Activated CD8-positive, alpha-beta memory T cell treated with anti-CD3 and anti-CD28 coated beads for 1 hour (primary cell): ENCODE data around the gene PSMD2.
"Not testable (repeated sequence)": the region's sequence is repeated elsewhere in the genome, so short reads cannot be mapped to it uniquely, and the experiment has no call there.

Experiments
- DNase-seq, 2 donors: peaks; one replicate each; pipeline ENCODE4 v3.0.0-alpha.2; 2020; ENCODE audit warnings: low read depth in 1 of 2; ENCODE audit errors: extremely low read depth in 1 of 2

The PSMD2 gene

DNA sequence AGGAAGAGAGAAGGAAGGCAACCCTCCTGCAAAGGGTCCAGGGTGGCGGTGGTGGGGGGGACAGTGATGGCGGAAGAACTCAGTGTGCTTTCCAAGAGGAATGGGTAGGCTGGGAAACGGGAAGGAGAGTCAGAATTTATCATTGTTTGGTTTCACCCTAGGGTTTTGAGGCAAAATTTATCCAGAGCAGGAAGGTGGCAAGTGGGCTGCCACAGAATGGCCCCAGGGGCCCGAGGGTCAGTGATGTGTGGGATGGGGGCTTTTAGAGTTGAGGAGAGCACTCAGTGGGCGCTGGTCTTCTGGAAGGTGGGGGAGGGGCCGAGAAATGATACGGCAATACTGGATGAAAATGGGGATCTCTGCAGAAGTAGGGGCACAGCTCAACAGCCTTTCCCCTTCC, 38.9 kb downstream of the PSMD2 start:
- no peak for DNase-seq

DNA sequence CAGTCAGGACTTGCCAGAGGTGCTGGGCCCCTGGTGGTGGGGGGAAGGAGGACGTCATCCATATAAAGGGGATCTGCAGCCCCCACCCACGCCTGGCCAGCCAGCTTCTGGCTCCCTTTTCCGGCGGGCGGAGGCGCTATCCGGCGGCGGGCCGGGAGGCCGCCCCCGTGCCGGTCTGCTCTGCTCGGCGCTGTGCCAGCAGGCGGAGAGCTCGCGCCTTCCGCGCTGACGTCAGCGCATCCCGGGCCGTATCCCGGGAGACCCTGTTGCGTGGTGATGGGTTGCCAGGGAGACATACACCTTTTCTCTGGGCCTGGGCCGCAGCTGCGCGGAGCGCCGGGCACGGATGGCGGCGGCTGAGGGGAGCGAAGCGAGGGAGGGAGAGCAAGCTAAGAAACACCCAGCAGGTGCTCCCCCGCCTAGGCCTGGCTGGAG, 39.5 kb downstream of the PSMD2 start:
- DNase-seq = no peak

DNA sequence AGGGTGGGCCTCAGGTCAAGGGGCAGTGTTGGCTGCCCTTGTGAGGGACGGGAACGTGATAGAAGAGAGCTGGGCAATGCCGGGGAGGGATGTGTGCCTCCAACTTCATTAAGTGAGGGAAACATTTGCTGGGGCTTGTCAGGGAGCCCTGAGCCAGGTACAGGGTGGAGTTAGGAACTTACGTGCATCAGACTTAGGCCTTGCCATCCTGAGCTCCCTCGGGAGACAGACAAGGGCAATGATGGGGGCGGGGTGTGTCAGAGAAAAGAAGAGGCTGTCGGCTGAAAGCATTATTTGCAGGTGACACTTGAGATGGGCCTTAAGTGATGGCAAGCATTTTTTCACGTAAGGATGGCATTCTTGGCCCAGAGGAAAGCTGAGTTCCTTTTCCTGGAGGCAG, 40.0 kb downstream of the PSMD2 start:
- DNase-seq = no peak

DNA sequence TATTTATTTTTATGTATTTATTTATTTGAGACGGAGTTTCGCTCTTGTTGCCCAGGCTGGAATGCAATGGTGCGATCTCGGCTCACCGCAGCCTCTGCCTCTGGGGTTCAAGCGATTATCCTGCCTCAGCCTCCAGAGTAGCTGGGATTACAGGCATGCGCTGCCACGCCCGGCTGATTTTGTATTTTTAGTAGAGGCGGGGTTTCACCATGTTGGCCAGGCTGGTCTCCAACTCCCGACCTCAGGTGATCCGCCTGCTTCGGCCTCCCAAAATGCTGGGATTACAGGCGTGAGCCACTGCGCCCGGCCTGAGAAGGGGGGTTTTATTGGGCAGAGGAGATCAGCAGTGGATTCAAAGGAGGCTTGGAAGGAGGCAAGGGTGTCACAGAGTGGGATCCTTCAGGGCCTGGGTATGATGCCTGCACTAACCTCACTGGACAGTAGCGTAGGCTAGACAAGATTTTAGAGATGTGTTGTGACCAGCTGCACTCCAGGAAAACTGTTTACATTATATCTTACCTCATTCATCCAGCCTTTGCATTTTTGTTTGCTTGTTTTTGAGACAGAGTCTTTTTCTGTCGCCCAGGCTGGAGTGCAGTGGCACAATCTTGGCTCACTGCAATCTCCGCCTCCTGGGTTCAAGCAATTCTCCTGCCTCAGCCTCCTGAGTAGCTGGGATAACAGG, 40.6 kb downstream of the PSMD2 start:
- not testable (repeated sequence) for DNase-seq

DNA sequence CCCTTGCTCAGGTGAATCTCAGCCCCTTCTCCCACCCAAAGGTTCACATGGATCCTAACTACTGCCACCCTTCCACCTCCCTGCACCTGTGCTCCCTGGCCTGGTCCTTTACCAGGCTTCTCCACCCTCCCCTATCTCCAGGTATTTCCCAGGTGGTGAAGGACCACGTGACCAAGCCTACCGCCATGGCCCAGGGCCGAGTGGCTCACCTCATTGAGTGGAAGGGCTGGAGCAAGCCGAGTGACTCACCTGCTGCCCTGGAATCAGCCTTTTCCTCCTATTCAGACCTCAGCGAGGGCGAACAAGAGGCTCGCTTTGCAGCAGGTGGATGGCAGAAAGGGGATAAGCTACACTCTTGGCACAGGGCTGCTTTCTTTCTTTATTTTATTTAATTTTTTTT, 42.9 kb downstream of the PSMD2 start:
- DNase-seq = no peak

DNA sequence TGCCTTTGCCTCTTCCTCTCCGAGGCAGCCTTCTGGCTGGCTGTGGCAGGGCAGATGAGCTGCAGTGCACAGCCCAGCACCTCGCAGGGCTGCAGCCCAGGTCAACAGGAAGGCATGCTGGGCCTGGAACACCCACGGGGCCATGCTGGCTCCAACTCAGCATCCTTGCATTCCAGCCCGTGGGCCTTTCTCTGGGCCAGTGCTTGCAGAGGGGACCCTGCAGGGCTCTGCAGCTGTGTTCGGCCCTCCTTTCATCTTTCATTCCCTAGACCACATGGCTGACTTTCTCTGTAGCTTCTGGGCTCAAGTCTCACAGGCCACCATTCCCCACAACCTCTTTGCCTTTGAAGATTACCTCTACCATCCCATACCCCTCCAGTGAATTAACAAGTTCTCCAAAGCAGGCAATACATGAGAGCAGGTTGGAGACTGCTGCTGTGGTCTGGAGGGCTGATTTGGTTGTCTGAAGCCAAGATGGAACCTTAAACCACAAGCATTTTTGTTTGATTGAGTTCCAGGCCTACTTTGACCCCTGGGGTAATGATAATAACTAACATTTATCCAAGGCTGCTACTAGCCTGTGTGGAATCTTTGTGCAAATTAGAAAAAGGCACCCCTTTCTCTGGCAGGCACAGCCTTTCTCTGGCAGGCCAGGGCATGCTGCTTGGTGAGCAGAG, 44.3 kb downstream of the PSMD2 start:
- no peak for DNase-seq

DNA sequence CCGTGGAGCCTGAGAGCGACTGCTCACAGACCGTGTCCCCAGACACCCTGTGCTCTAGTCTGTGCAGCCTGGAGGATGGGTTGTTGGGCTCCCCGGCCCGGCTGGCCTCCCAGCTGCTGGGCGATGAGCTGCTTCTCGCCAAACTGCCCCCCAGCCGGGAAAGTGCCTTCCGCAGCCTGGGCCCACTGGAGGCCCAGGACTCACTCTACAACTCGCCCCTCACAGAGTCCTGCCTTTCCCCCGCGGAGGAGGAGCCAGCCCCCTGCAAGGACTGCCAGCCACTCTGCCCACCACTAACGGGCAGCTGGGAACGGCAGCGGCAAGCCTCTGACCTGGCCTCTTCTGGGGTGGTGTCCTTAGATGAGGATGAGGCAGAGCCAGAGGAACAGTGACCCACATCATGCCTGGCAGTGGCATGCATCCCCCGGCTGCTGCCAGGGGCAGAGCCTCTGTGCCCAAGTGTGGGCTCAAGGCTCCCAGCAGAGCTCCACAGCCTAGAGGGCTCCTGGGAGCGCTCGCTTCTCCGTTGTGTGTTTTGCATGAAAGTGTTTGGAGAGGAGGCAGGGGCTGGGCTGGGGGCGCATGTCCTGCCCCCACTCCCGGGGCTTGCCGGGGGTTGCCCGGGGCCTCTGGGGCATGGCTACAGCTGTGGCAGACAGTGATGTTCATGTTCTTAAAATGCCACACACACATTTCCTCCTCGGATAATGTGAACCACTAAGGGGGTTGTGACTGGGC, 45.7 kb downstream of the PSMD2 start:
- no peak for DNase-seq

DNA sequence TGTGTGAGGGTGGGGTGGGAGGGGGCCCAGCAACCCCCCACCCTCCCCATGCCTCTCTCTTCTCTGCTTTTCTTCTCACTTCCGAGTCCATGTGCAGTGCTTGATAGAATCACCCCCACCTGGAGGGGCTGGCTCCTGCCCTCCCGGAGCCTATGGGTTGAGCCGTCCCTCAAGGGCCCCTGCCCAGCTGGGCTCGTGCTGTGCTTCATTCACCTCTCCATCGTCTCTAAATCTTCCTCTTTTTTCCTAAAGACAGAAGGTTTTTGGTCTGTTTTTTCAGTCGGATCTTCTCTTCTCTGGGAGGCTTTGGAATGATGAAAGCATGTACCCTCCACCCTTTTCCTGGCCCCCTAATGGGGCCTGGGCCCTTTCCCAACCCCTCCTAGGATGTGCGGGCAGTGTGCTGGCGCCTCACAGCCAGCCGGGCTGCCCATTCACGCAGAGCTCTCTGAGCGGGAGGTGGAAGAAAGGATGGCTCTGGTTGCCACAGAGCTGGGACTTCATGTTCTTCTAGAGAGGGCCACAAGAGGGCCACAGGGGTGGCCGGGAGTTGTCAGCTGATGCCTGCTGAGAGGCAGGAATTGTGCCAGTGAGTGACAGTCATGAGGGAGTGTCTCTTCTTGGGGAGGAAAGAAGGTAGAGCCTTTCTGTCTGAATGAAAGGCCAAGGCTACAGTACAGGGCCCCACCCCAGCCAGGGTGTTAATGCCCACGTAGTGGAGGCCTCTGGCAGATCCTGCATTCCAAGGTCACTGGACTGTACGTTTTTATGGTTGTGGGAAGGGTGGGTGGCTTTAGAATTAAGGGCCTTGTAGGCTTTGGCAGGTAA, 46.5 kb downstream of the PSMD2 start:
- DNase-seq = no peak

DNA sequence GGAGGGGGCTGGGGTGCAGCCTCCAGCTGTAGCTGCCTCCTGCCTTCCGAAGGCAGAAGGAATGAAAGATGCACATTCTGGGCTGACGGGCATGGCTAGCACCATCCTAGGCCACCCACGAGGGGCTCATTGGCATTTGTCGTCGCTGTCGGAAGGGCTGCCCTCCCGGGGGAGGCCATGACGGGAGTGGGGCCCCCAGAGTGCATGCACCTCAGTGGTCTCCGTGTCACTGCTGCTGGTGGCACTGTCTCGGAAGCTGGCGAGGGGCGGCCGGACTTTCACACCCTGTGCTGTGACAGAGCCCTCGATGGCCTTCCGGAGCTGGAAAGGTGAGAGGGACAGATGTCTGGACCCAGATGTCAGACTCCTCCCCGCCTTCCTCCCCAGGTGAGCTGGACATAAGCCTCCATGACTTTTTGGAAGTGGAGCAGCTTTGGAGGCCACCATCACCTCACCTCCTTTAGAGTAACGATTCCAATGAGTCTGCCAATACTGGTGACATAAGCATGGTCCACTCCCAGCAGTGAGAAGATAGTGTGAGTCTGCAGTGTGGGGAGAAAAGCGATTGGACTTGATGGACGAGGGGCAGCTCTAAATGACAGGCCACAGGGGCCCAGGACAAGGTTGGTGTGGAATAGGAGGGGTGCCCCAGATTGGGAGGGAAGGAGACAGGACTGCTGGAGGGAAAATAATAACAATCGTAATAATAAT, 47.6 kb downstream of the PSMD2 start:
- no peak for DNase-seq

DNA sequence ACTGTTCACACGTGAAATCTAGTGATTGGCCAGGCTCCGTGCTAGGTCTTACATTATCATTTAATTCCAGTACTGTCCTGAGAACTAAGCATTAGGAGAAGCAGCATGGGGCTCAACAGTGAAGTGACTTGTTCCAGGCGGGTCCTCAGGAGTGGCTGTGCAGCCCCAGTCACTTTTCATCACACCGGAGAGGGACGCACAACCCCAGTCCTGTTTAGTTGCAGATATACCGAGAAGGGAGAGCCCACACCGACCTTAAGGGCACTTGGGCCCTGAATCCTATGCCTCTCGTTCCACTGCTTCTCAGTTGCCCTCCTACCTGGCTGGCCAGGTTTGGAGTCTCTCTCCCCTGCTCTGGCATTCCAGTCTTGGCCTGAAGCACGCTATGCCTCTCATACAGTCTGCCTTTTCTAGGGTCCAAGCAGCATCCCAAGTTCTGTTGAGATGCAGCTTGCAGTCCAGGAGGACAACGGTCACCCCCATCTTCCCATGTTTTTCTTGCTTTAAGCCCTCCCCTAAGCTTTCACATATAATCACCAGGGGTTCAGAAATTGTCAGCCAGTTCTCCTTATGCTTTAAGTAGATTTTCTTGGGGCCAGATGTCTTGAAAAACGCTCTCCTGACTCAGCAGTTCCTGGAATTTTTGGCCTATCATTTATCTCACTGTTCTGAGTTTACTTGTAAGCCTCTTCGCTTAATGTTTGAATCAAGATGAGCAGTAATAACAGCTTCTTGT, 48.4 kb downstream of the PSMD2 start:
- no peak for DNase-seq

DNA sequence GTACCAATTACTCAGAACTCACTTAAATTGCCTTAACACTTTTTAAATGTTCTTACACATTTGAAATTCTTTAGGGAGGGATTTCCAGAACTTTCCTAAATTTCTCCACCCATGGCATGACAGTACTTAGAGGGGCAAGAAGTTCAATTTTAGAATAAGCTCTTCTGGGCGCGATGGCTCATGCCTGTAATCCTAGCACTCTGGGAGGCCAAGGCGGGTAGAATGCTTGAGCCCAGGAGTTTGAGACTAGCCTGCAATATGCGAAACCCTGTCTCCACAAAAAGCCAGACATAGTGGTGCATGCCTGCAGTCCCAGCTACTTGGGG, 49.0 kb downstream of the PSMD2 start:
- no peak for DNase-seq

DNA sequence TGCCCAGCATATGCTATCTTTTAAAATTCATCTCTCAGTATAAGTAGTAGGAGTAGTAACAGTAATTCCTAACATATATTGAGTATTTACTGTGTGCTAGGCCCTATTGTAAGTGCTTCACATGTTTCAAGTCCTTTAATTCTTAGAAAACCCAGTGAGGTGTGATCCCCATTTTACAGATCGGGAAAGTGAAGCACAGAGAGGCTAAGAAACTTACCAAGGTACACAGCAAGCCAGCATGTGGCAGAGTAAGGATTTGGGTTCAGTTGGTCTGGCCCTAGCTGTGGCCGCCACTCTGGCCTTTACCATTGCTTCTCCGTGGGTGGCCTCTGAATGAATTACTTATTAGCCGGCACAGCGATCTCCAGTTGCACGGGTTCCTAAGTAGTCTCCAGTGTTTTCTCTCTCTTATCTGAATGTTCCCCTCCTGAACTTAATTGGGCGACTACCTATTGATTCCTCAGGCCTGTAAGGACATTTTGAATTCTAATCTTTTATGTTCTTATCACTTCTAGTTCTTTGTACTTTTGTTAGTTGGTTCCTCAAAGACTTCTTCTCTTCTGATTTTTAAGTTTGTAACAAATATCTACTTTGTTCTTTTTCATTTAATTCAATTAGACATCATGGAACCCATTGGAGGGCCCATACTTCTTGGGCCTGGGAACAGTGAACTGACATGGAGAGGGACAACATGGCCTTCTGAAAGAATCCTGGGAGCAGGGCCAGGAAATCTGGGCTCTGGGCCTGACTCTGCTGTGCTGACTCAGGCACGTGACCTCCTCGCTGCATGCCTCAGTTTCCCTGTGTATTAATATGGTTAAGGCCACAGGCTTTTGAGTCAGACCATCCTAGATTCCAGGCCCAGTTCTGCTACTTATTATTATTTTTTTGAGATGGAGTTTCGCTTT, 50.8 kb downstream of the PSMD2 start:
- no peak for DNase-seq

DNA sequence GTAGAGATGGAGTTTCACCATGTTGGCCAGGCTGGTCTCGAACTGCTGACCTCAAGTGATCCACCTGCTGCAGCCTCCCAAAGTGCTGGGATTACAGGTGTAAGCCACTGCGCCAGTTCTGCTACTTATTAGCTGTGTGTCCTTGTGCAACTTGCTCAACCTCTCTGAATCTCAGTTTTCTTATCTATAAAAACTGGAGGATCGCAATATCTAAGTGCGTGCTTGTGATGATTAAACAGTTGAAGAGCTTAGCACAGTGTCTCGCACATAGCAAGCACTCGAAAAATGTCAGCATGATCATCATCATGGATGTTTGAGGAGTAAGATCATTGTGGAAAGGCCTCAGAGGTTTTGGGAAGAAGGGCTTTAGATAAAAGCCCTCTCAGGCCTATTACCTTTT, 51.6 kb downstream of the PSMD2 start:
- DNase-seq = no peak

DNA sequence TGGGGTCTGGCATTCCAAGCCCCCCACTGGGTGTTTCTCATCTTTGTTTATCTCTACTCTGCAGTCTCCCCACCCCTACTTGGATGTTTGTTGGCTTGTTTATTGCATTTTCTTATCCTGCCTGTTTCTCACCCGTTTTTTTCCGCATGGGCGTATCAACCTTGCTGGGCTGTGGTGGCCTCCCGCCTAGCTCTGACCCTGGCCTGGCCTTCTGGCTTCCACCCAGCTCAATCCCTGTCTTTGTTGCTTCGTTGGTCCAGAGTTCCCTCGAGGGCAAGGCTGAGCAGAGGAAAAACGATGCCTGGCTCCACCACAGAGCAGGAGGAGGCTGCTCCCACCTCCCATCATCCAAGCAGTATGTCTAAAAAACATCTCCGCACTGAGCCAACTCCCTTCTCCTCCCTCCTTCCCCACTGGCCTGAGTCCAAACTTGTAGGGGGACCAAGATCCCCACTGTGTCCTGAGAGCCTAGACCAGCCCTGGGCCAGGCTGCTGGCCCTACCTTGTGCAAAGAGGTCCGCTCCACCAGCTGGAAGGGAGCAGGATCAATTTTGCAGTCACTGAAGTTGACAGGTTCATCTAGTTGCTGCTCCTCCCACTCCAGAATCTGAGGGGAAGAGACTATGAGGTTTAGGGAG, 52.6 kb downstream of the PSMD2 start:
- no peak for DNase-seq

DNA sequence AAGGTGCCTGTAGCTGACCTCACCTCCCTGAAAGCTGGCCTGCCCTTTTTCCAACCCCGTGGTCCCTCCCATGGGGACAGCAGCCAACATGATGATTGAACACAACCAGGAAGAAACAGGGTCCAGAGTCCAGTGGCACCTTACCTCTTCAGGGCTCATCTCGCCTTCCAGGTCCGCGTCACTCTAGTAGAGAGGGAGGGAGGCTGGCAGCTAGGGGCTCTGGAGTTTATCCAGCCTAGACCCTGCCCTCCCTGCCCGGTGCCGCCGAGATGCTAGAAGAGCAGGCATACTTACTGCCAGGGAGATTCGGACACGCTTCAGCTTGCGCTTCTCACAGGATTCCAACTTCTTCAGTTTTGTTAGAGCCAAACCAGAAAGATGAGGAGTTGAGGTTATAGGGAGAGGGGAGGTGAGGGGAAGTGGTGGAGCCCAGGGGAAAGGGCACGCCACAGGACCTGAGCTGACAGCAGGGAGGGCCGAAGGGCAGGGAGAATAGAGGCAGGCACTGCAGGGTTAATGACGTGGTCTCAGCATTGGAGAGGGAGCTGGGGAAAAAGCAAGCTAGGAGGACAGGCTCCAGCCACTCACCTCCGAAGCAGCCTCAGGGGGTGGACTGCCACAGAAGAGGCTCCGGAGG, 53.2 kb downstream of the PSMD2 start:
- DNase-seq = no peak

DNA sequence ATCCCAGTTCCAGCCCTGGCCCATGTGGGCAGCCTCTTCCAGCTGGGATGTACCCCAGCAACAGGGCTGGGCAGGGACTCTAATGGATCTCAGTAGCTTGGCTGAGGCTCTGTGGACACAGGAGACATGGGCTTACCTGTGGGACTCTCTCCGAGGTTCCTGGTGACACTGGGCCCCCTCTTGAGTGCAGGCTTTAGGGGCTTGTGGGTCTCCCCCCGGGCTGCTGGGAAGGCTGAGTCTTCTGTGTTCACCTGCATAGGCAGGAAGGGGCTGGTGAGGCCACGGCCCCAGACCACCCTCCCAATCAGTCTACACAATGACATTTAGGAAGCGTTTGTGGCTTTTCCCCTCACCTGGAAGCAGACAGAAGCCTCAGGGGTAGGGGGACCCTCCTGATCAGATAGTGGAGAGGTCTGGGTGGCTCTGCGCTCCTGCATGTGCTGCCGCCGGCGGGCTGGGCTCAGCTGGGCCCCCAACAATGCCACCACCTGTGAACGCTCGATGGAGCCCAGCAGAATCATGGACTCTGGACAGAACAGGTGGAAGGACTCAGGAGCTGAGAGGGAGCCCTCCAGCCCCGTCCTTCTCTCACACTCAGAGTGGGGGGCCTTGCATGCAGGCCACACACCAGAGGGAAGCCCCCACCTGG, 54.0 kb downstream of the PSMD2 start:
- DNase-seq = no peak

DNA sequence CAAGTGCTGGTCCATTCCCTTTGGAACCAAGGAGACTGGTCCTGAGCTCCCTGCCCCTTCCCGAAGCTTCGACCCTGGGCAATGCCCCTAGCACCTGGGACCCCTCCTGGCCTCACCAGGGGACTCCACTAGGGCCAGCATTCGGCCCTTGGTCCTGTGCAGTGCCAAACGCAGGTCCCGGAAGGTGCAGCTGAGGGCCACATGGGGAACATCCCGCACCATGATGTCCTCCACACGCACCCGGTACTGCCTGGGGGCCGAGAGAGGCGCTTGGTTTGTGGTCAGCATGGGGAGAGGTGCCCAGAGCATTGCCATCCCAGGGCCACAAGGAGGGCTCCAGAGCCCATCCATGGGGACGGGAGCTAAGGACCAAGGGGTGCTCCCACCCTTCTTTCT, 54.5 kb downstream of the PSMD2 start:
- no peak for DNase-seq
